GM19468 (cell line): ENCODE data around the gene GNPNAT1.
A peak's percentile ranks its signal among the peaks of the same experiment; 100 is the strongest.

ENCODE experiments used
- ATAC-seq: cut with Tn5 transposase; IDR thresholded peaks from one replicate; pipeline ENCODE4 v1.9.1; 2021; ENCODE audit warnings: mild to moderate bottlenecking, moderate library complexity, moderate number of reproducible peaks; ENCODE audit not compliant: unreplicated experiment; ENCODE audit errors: extremely low read depth

The GNPNAT1 gene

DNA sequence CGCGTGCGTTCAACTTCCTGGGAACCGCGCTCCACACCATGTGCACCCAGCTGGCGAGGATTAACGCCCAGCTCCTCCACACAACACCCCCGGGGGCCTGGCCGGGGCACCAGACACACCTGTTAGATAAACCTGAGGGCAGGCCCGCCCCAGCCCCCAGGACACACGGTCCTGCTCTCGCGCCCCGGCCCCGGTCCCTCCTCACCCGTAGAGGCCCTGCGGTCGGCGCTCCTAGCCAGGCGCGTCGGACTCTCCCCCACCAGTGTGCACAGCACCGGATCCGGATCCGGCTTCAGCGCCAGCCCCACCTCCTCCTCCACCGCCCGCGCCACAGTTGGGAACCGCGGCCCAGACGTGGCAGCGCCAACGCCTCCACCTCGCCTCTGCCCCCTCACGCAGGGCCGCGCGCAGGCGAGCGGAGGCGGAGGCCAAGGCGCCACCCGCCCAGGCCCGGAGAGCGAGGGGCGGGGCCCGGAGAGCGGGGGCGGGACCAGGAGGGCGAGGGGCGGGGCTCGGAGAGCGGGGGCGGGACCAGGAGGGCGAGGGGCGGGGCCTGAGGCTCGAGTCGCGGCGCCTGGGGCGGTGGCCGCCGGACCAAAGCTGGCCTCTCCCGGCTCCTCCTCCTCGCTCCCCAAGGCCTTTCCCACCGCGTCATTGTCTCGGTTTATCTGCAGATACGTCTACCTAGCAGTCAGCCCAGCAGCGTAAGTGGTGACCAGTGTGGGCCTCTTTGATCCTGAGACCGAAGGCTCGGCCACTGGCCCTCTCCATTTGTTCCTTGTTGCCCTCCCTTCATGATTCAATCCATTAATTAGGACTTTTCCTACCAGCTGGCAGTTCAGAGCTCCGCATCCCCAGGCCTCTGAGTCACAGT is at the start of gene GNPNAT1:
GNPNAT1 (minus strand) TSS at position 385 of the 874 bp plus-strand sequence. CDS start 6,957 bp downstream, outside the sequence.
- ATAC-seq: peak; percentile 90

GRCh38 chr14:52840877-52841276 is 49.5 kb upstream of the GNPNAT1 start:
- ATAC-seq: no peak

DNA sequence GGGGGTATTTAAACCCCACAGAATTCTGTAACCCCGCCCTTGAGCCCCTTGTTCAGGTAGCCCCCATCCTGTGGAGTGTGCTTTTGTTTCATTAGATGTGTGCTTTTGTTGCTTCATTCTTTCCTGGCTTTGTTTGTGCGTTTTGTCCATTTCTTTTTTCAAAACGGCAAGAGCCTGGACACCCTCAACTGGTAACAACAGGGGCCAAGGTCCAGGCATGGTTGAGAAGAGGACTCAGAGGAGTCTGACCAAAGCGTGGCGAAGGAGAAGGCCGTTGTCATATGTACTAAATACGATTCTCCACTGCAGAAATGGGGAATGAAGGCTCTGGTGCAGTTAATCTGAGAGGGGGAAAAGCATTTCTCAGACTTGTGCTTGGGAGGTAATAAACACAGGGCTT is 46.0 kb upstream of the GNPNAT1 start:
- ATAC-seq: no peak

DNA sequence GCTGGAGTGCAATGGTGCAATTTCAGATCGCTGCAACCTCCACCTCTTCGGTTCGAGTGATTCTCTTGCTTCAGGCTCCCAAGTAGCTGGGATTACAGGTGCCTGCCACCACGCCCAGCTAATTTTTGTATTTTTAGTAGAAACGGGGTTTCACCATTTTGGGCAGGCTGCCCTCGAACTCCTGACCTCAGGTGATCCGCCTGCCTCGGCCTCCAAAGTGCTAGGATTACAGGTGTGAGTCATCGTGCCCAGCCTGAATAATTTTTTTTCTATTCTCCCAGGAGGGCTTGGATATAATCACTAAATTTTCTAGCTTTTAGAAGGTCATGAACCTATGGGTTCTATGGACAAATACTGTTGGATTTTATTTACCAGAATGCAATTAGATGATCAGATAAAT is 44.7 kb upstream of the GNPNAT1 start:
- ATAC-seq: no peak

- ATAC-seq: no peak
These were observed 43.9 kb upstream of the GNPNAT1 start for GRCh38 chr14:52835122-52835903.

- no peak for ATAC-seq
These were observed 43.0 kb upstream of the GNPNAT1 start for GRCh38 chr14:52834440-52834842.

- ATAC-seq: no peak
These were observed 42.5 kb upstream of the GNPNAT1 start for GRCh38 chr14:52833891-52834290.

DNA sequence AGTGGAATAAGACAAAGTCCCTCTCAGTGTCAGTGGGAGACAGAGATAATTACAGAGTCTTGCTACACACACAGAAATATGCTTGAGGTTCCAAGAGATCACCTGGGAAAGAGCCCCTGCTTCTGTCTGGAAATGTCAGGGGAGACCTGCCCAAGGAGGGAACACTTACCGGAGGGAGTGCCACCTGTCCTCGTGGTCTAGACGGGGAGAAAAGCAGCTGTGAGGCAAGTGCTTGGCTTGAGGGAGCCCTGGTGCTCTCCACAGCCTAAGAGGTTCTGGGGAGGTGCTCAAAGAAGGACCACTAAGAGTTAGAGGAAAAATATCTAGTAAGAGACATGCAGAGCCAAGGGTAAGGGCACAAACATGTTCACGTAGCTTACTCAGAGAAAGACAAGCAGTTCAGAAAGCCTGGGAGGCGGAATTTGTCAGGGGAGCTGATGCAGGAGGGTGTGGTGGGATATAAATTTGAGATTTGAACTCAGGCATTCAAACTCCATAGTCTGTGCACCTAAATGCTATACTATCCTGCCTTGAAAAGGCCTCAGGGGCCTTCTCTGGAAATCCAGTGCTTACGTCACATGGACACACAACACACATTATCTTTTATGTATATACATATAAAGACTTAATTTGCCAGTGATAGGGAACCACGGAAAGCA is 38.2 kb upstream of the GNPNAT1 start:
- ATAC-seq: no peak

DNA sequence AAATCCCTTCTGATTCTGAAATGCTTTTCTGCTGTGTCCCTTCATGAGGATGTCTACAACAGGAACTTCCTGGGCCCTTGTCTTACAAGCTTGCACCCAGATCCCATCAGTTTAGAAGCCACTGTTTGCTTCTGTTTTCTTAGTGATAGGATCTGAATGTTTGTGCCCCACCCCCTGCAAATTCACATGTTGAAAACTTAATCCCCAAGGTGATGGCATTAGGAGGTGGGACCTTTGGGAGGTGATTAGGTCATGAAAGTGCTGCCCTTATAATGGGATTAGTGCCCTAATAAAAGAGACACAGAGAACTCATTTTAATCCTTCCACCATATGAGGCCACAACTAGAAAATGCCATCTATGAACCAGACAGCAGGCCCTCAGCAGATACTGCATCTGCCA is 36.0 kb upstream of the GNPNAT1 start:
- no peak for ATAC-seq

GRCh38 chr14:52825085-52825484 is 33.7 kb upstream of the GNPNAT1 start:
- no peak for ATAC-seq

DNA sequence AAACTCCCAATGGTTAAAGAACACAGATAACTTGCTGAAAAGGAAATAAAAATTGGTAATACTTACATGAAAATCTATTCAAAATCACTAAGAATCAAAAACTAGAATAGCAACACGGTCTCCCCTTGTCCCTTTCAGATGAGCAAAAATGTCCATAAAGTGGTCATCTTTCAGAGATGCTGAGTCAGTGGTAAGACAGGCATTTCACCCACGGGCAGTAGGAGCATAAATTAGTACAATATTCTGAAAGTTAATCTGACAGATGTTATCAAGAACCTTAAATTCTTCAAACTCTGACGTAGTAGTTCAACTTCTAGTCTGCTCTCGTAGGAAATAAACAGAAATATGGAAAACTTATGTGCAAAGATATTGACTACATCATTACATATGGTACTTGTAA is 33.1 kb upstream of the GNPNAT1 start:
- ATAC-seq: no peak

DNA sequence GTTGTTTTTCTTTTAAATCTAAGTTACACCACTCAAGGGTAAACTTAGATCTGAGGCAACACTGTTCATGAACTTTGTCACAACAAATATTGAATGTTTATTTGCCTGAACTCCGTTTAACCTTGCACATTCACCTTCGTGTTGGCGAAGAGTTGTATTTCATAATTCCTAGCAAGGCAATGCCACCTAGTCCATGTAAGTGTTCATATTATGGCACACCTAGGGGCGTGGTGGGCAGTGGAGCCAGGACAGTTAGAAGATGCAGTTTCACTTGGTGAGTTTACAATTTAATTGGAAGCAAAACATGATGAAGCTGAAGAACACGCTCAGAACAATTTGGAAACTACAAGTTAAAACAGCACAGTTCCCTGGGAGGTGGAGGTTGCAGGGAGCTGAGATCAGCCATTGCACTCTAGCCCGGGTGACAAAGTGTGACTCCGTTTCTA is 30.4 kb upstream of the GNPNAT1 start:
- no peak for ATAC-seq

DNA sequence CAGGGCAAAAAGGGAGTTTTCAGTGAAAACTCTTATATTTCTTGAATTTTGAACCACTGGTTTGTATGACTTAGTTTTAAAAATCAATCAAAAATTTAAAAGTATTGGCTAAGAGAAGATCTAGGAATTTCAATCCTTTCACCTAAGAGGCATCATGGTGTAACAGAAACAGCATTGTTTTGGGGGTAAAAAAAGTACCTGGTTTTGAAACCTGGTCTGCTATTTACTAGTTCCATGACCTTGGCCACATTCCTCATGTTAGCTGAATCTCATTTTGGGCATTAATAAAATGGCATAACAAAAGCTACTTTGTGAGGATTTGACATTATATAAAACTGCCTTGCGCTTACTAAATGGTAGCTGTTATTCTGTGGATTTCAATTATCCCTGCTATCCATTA is 16.7 kb upstream of the GNPNAT1 start:
- ATAC-seq: no peak

- ATAC-seq: no peak
These were observed 14.7 kb upstream of the GNPNAT1 start for GRCh38 chr14:52806115-52806514.

- no peak for ATAC-seq
These were observed 11.2 kb upstream of the GNPNAT1 start for GRCh38 chr14:52802597-52802996.

DNA sequence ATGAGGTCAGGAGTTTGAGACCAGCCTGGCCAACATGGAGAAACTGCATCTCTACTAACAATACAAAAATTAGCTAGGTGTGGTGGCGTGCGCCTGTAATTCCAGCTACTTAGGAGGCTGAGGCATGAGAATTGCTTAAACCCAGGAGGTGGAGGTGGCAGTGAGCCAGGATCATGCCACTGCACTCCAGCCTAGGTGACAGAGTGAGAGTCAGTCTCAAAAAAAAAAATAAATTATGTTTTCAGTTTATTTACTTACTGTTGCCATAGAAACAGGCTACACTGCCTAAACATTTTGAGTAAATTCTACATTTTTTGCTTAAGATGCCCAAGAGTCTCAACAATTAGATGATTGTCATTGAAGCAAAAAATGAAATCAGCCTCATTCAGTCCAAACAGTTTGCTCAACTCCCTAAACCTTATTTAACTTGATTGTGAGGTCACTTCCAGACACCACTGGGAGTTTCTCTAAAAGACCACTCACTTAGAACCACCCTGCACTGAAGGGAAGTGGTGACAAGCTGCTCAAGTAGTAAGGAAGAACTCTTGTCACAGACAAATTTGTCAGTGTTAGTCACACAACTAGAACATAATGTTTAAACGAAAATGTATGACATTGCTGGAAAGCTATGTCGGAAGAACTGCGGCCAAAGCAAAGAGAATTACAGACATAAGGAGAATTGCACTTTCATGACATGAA is 9.8 kb upstream of the GNPNAT1 start:
- no peak for ATAC-seq

DNA sequence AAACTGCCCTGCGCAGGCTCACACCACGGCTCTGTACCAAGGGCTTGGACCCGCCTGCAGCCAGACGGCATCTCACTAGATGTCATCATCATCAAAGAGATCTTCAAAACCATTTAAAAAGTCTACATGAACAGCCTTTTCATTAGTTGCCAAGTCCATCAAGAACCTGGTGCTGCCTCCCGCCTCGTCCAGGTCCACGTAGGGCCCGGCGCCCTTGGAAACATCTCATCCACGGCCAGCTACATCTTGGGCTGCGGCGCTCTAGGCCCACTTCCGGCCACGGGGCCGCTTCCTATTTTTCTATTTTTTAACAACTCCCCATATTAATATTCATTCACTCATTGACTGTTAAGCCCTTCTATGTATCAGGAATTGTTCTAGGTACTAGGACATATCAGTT is 7.4 kb upstream of the GNPNAT1 start:
- no peak for ATAC-seq

DNA sequence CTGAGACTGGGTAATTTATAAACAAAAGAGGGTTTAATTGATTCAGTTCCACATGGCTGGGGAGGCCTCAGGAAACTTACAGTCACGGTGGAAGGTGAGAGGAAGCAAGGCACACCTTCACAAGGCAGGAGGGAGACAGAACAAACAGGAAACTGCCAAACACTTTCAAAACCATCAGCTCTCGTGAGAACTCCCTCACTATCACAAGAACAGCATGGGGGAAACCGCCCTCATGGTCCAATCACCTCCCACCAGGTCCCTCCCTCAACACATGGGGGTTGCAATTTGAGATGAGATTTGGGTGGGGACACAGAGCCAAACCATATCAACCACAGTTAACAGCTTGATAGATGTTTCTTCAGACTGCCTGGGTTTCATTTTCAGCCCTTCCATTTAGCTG is 6.2 kb upstream of the GNPNAT1 start:
- no peak for ATAC-seq

DNA sequence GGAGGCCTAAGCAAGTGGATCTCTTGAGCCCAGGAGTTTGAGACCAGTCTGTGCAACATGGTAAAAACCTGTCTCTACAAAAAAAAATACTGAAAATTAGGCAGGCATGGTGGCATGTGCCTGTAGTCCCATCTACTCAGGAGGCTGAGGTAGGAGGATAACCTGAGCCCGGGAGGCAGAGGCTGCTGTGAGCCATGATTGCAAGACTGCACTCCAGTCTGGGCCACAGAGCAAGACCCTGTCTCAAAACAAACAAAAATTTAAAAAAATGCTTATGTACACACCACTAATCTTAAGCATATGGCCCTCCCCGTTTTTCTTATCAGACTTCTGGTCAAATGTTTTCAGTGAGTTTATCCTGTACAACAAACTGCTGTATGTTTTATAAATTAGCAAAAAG is 1.7 kb upstream of the GNPNAT1 start:
- no peak for ATAC-seq

DNA sequence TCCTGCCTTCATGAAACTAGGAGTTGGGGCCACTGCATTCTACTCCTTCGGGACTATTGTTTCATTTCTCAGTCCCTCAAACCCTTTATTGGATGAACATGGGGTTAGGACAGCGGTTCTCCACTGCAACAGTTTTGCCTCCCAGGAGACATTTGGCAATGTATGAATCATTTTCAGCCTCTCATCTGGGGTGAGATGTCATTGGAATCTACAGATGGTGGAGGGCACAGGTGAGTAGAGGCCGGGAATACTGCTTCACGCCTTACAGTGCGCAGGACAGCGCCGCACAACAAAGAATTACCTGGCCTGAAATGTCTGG is 649 bp upstream of the GNPNAT1 start:
- ATAC-seq: no peak
